GM18505 (cell line): ENCODE measurements around the gene GNMT.

Experiments
- ATAC-seq: cut with Tn5 transposase; IDR thresholded peaks from one replicate; pipeline ENCODE4 v1.9.1; 2021; ENCODE audit not compliant: unreplicated experiment
- POLR2A ChIP-seq: IDR thresholded peaks from 4 replicates; pipeline ENCODE4 v1.6.1; 2011; ENCODE audit warnings: borderline replicate concordance; ENCODE audit not compliant: insufficient read depth, insufficient read length; ENCODE audit errors: extremely low read depth

Gene GNMT

DNA sequence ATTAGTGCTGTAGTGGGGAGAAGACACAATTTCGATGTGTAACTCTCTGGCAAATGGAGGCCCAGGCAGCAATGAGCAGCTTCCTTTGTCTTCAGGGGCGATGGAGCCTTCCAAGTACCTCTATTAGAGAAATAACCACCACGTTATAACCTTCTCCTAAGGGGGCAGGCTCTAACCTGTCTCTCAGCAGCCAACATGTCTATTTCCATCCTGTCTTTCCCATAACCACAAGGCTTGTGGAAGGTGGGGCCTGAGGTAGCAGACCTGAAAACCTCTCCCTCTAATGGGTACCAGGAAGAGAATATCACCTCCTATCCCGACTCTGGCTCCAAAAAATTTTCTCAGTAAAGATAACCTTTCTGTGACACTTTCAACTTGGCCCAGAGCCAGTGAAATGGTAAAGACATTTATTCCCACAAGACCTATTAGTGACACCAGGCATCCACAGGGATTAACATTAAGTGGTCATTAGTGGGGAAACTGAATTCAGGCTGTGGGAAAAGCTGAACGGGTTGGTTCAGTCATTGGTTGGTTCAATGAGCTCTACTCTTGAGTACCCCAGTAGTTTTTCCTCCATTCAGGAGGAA, 14.5 kb downstream of the GNMT start:
- no peak for ATAC-seq
- TF ChIP-seq POLR2A = no peak

GRCh38 chr6:42978487-42978838, 17.9 kb downstream of the GNMT start:
- no peak for TF ChIP-seq POLR2A
- ATAC-seq = no peak

DNA sequence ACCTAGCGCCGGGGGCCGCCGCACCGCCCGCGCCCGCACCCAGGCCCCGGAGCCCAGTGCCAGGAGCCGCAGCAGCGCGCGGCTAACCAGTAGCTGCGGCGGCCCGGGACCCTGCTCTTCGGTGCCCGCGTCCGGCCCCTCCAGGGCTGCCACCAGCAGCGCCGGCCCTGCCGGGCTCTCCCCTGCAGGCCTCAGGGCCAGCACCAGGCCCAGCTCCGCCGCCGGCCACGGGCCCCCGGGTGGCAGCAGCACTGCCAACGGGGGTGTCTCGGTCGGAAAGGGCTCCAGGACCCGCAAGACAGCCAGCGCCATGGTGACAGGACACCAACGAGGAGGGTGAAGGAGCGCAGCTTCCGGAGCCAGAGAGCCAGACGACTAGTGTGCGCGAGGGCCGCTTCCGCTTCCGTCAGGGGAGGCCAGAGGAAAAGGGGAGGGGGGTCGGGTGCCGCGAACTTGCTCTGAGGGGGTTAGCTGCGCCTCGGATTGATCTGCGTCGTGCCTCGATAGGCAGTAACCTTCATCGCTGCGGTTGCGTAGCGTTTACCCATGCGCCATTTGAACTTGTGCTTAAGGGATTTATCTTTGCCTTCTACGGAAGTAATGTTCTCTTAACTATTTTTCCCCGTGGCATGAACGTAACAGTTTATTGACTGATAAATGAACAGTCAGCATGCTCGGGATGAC, 18.4 kb downstream of the GNMT start, which contains the start of gene PEX6:
Gene PEX6 (minus strand): TSS at position 343 of the 684 bp plus-strand sequence. CDS start 31 bp downstream, at position 312.
- peak; percentile 88 for ATAC-seq
- TF ChIP-seq POLR2A = peak; percentile 94

DNA sequence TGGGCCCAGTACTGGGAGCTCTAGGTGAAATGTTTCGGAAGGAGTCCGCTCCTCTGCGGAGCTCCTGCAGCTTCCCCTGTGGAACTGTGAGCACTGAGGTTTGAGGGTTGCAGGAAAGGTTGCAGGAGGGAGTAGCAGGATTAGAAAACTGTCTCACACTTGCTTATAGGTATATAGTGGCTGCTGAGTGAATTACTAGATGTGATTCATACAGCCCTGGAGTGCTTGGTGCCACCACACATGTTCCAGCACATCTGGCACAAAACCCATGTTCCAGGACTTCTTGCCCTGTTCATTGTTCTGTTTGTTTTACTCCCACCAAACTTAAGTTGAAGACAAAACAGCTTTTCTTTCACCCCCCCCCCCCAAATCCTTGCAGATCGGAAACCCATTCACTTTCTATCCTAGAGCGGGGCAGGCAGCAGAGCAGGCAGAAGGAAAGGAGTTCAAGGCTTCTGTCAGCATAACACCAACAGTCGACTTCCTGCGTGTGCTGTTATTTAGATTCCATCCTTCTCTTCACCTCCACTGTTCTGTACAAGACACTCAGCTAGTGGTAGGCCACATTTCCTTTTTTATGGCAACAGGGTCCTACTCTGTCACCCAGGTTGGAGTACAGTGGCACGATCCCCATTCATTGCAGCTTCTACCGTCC, 19.1 kb downstream of the GNMT start:
- ATAC-seq = peak; percentile 12
- TF ChIP-seq POLR2A = no peak

- ATAC-seq = no peak
- TF ChIP-seq POLR2A = no peak
Observed at GRCh38 chr6:42981836-42982235, 21.3 kb downstream of the GNMT start.

DNA sequence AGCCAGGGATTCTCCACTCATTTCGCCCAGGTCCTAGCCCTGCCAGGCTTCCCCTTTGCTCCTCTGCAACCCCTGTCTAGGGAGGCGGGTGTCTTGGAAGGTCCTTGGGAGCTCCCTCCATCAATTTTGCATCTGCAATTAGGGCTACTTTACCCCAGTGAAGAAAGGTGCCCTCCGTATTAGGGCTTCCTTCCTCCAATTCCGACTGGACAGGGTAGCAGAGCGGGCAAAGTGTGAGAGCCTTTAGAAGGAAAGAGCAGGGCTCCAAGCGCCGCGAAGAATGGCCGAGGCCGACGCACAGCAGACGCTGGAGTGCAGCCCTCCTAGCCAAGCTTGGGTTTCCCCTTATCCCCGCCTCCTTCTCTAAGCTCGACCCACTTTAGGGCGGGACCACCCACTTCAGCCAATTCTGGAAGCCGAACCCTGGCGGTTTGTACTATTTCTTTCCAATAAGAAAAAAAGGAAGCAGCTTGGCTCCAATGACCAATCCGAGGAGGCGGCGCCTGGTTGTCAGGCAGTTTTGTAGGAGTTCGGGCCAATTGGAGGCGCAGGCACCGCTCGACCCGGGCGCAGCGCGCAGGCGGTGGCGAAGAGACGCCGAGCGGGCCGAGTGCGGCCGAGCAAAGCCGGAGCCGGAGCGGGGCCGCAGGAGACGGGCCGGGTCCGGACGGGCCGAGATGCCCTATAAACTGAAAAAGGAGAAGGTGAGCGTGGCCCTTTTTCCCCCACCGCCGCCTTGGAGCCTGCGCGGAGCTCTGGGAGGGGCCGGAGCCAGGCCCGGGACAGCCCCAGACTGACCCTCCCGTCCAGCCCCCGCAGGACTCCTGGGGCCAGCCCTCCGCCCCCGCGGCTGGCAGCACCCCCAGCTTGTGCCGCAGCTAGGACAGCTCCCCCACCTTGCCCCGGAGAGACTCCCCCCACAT, 23.7 kb downstream of the GNMT start, which contains the start of gene PPP2R5D:
Gene PPP2R5D (plus strand): TSS at position 570 of the 923 bp plus-strand sequence. CDS start 108 bp downstream, at position 678.
- peak; percentile 96 for TF ChIP-seq POLR2A

DNA sequence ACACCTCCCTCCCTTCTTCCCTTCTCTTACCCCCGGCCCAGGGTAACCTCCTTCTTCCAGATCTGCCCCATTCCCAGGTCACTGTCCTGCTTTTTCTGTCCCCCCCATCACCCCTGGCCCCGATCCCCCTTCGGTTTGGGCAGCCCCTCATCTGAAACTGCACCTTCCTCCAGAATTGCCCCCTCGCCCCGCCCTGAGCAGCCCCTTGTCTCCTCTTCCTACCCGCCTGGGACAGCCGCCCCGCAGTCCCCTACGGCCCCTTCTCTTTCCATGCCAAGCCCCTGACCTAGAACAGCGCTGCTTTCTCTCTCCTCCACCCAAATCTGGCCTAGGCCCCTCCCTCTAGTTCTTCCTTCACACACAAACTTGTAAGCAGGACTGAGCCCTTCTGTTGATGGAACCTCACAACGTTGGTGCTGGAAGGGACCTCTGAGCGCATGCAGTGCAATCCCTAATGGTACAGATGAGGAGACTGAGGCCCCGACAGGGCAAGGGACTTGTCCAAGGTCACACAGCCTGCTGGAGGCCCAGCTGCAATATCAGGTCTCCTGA, 24.4 kb downstream of the GNMT start:
- no peak for TF ChIP-seq POLR2A
- no peak for ATAC-seq

More for the DNA sequence above, 23.7 kb downstream of the GNMT start, which contains the start of gene PPP2R5D:
- ATAC-seq = peak; percentile 89

- no peak for TF ChIP-seq POLR2A
- ATAC-seq = no peak
Observed at GRCh38 chr6:42987533-42988451, 27.2 kb downstream of the GNMT start.

GRCh38 chr6:42988486-42989020, 28.0 kb downstream of the GNMT start:
- TF ChIP-seq POLR2A = no peak
- ATAC-seq = no peak

GRCh38 chr6:42989923-42990322, 29.4 kb downstream of the GNMT start:
- ATAC-seq = no peak
- TF ChIP-seq POLR2A = no peak

DNA sequence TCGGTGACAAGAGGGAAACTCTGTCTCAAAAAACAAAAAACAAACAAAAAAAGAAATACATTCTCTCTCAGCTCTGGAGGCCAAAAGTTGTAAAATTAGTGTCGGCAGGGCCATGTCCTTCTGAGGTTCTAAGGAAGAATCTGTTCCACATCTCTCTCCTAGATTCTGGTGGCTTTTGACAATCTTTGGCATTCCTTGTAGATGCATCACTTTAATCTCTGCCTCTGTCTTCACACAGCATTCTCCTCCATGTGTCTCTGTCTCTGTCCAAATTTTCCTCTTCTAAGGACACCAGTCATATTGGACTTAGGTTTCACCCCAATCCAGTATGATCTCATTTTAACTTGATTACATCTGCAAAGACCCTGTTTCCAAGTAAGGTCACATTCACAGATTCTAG, 32.9 kb downstream of the GNMT start:
- TF ChIP-seq POLR2A = no peak
- no peak for ATAC-seq
